ENCODE results near the gene LUC7L2. TPM values are rescaled to one million over a fixed set of nuclear protein-coding genes. Genes with fewer than 3 reads are reported as not detected.
"Not testable (repeated sequence)": the region's sequence is repeated elsewhere in the genome, so short reads cannot be mapped to it uniquely, and the experiment has no call there.

The LUC7L2 gene
- total RNA-seq, 2 donors from 2014 or later, result 61.3 to 107 TPM

GRCh38 chr7:139427029-139427420 is 67.3 kb downstream of the LUC7L2 start:
- Histone ChIP-seq H3K36me3 (no peaks in the 10 kb centered on the region), H3K9me3 (no peaks in the 10 kb centered on the region), H3K4me1 (no peaks in the 10 kb centered on the region), H3K9ac (ENCODE audit: low read depth in 2 of 2, low read length in 2 of 2) (no peak overlapping the region), H3K4me3 (no peak overlapping the region), H3K27ac (no peak overlapping the region), H3K27me3 (no peaks in the 10 kb centered on the region)
- intact Hi-C loops (cut with DNase I), result no loop called here
- no peak for TF ChIP-seq CTCF (IDR thresholded peaks at IDR 0.05)
- no peak for DNase-seq

GRCh38 chr7:139427788-139428187 is 68.1 kb downstream of the LUC7L2 start:
- H3K27ac ChIP-seq, result no peak overlapping the region
- no peaks in the 10 kb centered on the region for H3K9me3 ChIP-seq
- intact Hi-C loops (cut with DNase I), result no loop called here
- TF ChIP-seq CTCF (IDR thresholded peaks at IDR 0.05), result no peak
- H3K27me3 ChIP-seq, result no peaks in the 10 kb centered on the region
- no peak overlapping the region for H3K9ac ChIP-seq (ENCODE audit: low read depth in 2 of 2, low read length in 2 of 2)
- DNase-seq, result no peak
- H3K4me3 ChIP-seq, result no peak overlapping the region
- no peaks in the 10 kb centered on the region for H3K4me1 ChIP-seq
- H3K36me3 ChIP-seq, result no peaks in the 10 kb centered on the region

DNA sequence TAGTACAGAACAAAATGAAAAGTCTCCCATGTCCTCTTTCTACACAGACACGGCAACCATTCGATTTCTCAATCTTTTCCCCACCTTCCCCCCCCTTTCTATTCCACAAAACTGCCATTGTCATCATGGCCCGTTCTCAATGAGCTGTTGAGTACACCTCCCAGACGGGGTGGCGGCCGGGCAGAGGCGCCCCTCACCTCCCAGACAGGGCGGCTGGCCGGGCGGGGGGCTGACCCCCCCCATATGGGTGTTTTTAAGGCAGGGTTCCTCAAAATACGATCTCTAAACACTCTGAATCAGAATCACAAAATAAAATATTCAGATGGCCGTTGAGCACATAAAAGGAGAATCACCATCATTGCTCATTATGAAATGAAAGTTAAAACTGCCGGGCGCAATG is 70.0 kb downstream of the LUC7L2 start:
- H3K27ac ChIP-seq; intact Hi-C loops (cut with DNase I): not testable (repeated sequence)

DNA sequence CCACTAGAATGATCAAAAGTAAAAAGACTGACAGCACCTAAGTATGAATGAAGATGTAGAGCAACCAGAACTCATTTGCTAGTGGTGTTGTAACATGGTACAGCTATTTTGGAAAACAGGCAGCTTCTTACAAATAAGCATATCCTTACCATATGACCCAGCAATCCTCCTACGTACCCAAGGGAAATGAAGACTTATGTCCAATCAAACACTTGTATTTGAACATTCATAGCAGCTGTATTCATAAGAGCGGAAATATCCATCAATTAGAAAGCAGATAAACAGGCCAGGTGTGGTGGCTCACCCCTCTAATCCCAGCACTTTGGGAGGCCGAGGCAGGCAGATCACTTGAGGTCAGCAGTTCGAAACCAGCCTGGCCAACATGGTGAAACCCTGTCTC is 70.7 kb downstream of the LUC7L2 start:
- no peak overlapping the region for H3K9ac ChIP-seq (ENCODE audit: low read depth in 2 of 2, low read length in 2 of 2)
- no peaks in the 10 kb centered on the region for H3K27me3 ChIP-seq
- no peaks in the 10 kb centered on the region for H3K4me1 ChIP-seq
- H3K4me3 ChIP-seq, result no peak overlapping the region
- H3K9me3 ChIP-seq, result no peaks in the 10 kb centered on the region
- no peak for TF ChIP-seq CTCF (IDR thresholded peaks at IDR 0.05)
- intact Hi-C loops (cut with DNase I), result no loop called here
- H3K27ac ChIP-seq, result no peak overlapping the region
- no peak for DNase-seq
- no peaks in the 10 kb centered on the region for H3K36me3 ChIP-seq

More for the DNA sequence above, 70.0 kb downstream of the LUC7L2 start:
- not testable (repeated sequence) for H3K9ac ChIP-seq (ENCODE audit: low read depth in 2 of 2, low read length in 2 of 2); H3K4me1 ChIP-seq; H3K9me3 ChIP-seq; H3K27me3 ChIP-seq; H3K36me3 ChIP-seq; H3K4me3 ChIP-seq; DNase-seq

GRCh38 chr7:139431010-139431409 is 71.3 kb downstream of the LUC7L2 start:
- Histone ChIP-seq H3K27ac (no peak overlapping the region), H3K4me1 (no peaks in the 10 kb centered on the region), H3K27me3 (no peaks in the 10 kb centered on the region), H3K9ac (ENCODE audit: low read depth in 2 of 2, low read length in 2 of 2) (no peak overlapping the region), H3K9me3 (no peaks in the 10 kb centered on the region), H3K4me3 (no peak overlapping the region), H3K36me3 (no peaks in the 10 kb centered on the region)
- intact Hi-C loops (cut with DNase I), result no loop called here
- DNase-seq, result no peak
- TF ChIP-seq CTCF (IDR thresholded peaks at IDR 0.05), result no peak

DNA sequence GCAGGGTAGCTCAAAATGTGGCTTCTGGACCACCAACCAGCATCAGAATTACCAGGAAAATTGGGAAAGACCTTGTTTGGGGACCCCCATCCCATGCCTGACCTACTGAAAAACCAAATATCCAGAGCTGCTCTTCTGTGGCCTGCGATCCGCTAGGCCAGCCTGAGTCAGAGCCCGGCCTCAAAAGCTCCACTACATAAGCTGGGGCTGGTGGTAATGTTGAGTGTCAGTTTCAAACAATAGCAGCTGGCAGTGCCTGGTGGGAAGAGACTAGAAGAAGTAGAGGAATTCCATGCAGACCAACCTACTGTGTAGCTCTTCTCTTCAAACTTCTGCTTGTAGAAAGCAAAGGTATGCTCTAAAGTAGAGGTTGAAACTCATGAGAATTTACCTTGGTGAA is 71.8 kb downstream of the LUC7L2 start:
- Histone ChIP-seq H3K36me3 (no peaks in the 10 kb centered on the region), H3K27ac (no peak overlapping the region), H3K9me3 (no peaks in the 10 kb centered on the region), H3K27me3 (no peaks in the 10 kb centered on the region), H3K9ac (ENCODE audit: low read depth in 2 of 2, low read length in 2 of 2) (no peak overlapping the region), H3K4me1 (no peaks in the 10 kb centered on the region), H3K4me3 (no peak overlapping the region)
- intact Hi-C loops (cut with DNase I), result no loop called here
- DNase-seq, result no peak
- no peak for TF ChIP-seq CTCF (IDR thresholded peaks at IDR 0.05)

Data from colonic mucosa (tissue), 4 donors.